DMS53 treated with DMSO at 0.1 percent for 48 hours (cell line): Measurements from ENCODE around the gene PCDHGC4.

Experiments
- DNase-seq: peaks from one replicate; lab custom pipeline; 2025; ENCODE audit not compliant: unreplicated experiment; lab: John Stamatoyannopoulos, UW

PCDHGC4 gene

GRCh38 chr5:141512390-141512910 is 27.6 kb downstream of the PCDHGC4 start:
- DNase-seq = peak; percentile 52

- no peak for DNase-seq
Observed at GRCh38 chr5:141512911-141513626, 28.2 kb downstream of the PCDHGC4 start.

GRCh38 chr5:141513627-141514329 is 28.9 kb downstream of the PCDHGC4 start:
- no peak for DNase-seq

- no peak for DNase-seq
Observed at GRCh38 chr5:141514330-141515133, 29.7 kb downstream of the PCDHGC4 start.

GRCh38 chr5:141515141-141515540 is 30.3 kb downstream of the PCDHGC4 start:
- no peak for DNase-seq

- DNase-seq = no peak
Observed at GRCh38 chr5:141515946-141516671, 31.3 kb downstream of the PCDHGC4 start.

GRCh38 chr5:141516672-141517025 is 31.8 kb downstream of the PCDHGC4 start:
- no peak for DNase-seq

GRCh38 chr5:141517312-141517711 is 32.5 kb downstream of the PCDHGC4 start:
- no peak for DNase-seq

- DNase-seq = no peak
Observed at GRCh38 chr5:141517880-141518617, 33.2 kb downstream of the PCDHGC4 start.

- DNase-seq = no peak
Observed at GRCh38 chr5:141518618-141519015, 33.8 kb downstream of the PCDHGC4 start.

GRCh38 chr5:141519605-141520565 is 35.1 kb downstream of the PCDHGC4 start:
- DNase-seq = no peak

- no peak for DNase-seq
Observed at GRCh38 chr5:141521244-141521781, 36.5 kb downstream of the PCDHGC4 start.

- DNase-seq = no peak
Observed at GRCh38 chr5:141522301-141522700, 37.5 kb downstream of the PCDHGC4 start.

- DNase-seq = no peak
Observed at GRCh38 chr5:141523991-141524390, 39.2 kb downstream of the PCDHGC4 start.

GRCh38 chr5:141524604-141525597 is 40.1 kb downstream of the PCDHGC4 start:
- peak; percentile 86 for DNase-seq

GRCh38 chr5:141525653-141526052 is 40.8 kb downstream of the PCDHGC4 start:
- no peak for DNase-seq

- no peak for DNase-seq
Observed at GRCh38 chr5:141527426-141527825, 42.6 kb downstream of the PCDHGC4 start.
